ENCODE measurements around the gene ZBTB44. TPM values are rescaled to one million over a fixed set of nuclear protein-coding genes. Genes with fewer than 3 reads are reported as not detected.
"Not testable (repeated sequence)": the region's sequence is repeated elsewhere in the genome, so short reads cannot be mapped to it uniquely, and the experiment has no call there.

Gene ZBTB44
- total and polyA plus RNA-seq, 4 donors, result 4.7 to 33.9 (median 17.0) TPM

GRCh38 chr11:130295657-130296056 is 19.1 kb downstream of the ZBTB44 start (continued):
- TF ChIP-seq ZBTB33 (IDR thresholded peaks at IDR 0.05) (no peak), FOXA2 (IDR thresholded peaks at IDR 0.05) (no peak), SP1 (IDR thresholded peaks at IDR 0.05) (no peak), HNF4G (IDR thresholded peaks at IDR 0.05) (no peak), ATF3 (IDR thresholded peaks at IDR 0.05) (no peak), JUND (IDR thresholded peaks at IDR 0.05) (no peak), TAF1 (conservative IDR thresholded peaks at IDR 0.05) (no peak)

DNA sequence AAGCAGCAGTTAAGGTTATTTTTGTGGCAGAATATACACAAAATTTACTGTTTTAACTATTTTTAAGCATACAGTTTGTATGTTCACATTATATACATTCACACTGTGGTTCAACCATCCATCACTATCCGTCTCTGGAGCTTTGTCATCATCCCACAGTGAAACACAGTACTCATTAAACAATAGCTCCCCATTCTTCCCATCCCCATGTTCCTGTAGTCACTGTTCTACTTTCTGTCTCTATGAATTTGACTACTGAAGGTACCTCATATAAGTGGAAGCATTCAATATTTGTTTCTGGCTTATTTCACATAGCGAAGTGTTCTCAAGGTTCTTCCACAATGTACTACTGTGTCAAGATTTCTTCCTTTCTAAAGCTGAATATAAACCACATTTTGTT is 32.6 kb downstream of the ZBTB44 start:
- Histone ChIP-seq H3K27ac (ENCODE audit: low read depth in 1 of 2, low read length in 2 of 2) (no peak overlapping the region), H3K4me3 (ENCODE audit: low read depth in 1 of 3, low read length in 3 of 3) (no peak overlapping the region), H3K36me3 (ENCODE audit: control insufficient read depth in 4 of 4, insufficient read depth in 3 of 4, low read depth in 1 of 4, low read length in 3 of 4) (no peaks in the 10 kb centered on the region), H3K4me1 (ENCODE audit: control insufficient read depth in 4 of 4, insufficient read depth in 4 of 4, low read length in 3 of 4) (peaks cover 0 to 6% (median under 1%) of the 10 kb centered on the region in 4 donors), H3K9me3 (ENCODE audit: control insufficient read depth in 4 of 4, low read length in 3 of 4) (no peaks in the 10 kb centered on the region), H3K9ac (ENCODE audit: low read depth in 1 of 2, low read length in 2 of 2) (no peak overlapping the region), H3K27me3 (ENCODE audit: control insufficient read depth in 4 of 4, insufficient read depth in 4 of 4, low read length in 3 of 4) (no peaks in the 10 kb centered on the region)
- 98% methylated on average over 2 of the region's 2 CpGs for WGBS
- TF ChIP-seq NR2F2 (IDR thresholded peaks at IDR 0.05), result no peak
- no peak for TF ChIP-seq SP1 (IDR thresholded peaks at IDR 0.05)
- TF ChIP-seq CTCF (IDR thresholded peaks at IDR 0.05; ENCODE audit: low read depth, low read length, missing input control), result no peak
- no peak for TF ChIP-seq FOXA1 (IDR thresholded peaks at IDR 0.05)
- TF ChIP-seq MAX (IDR thresholded peaks at IDR 0.05), result no peak
- no peak for TF ChIP-seq RXRA (IDR thresholded peaks at IDR 0.05)
- no peak for TF ChIP-seq ZBTB33 (IDR thresholded peaks at IDR 0.05)
- no peak for TF ChIP-seq GABPA (IDR thresholded peaks at IDR 0.05 in 1 of 2, conservative IDR thresholded peaks at IDR 0.05 in 1 of 2)
- TF ChIP-seq JUND (IDR thresholded peaks at IDR 0.05), result no peak
- no peak for TF ChIP-seq ATF3 (IDR thresholded peaks at IDR 0.05)
- no peak for TF ChIP-seq HNF4G (IDR thresholded peaks at IDR 0.05)
- TF ChIP-seq TAF1 (conservative IDR thresholded peaks at IDR 0.05), result no peak
- no peak for TF ChIP-seq REST (IDR thresholded peaks at IDR 0.05)
- no peak for TF ChIP-seq RAD21 (IDR thresholded peaks at IDR 0.05)
- TF ChIP-seq EGR1 (IDR thresholded peaks at IDR 0.05; ENCODE audit: low read depth in 2 of 2), result no peak
- no peak for TF ChIP-seq HNF4A (conservative IDR thresholded peaks at IDR 0.05)
- TF ChIP-seq YY1 (IDR thresholded peaks at IDR 0.05), result no peak
- DNase-seq (ENCODE audit: low spot score), result no peak

DNA sequence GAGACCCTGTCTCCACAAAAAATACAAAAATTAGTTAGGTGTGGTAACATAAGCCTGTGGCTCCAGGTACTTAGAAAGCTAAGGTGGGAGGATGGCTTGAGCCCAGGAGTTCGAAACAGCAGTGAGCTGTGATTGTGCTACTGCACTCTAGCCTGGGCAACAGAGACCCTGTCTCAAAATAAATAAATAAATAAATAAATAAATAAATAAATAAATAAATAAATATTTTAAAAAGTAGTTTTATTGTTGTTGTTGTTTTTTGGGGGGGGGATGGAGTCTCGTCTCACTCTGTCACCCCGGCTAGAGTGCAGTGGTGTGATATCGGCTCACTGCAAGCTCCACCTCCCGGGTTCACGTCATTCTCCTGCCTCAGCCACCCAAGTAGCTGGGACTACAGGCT is 33.4 kb downstream of the ZBTB44 start:
- not testable (repeated sequence) for H3K9me3 ChIP-seq (ENCODE audit: control insufficient read depth in 4 of 4, low read length in 3 of 4); H3K36me3 ChIP-seq (ENCODE audit: control insufficient read depth in 4 of 4, insufficient read depth in 3 of 4, low read depth in 1 of 4, low read length in 3 of 4); H3K4me3 ChIP-seq (ENCODE audit: low read depth in 1 of 3, low read length in 3 of 3); H3K27ac ChIP-seq (ENCODE audit: low read depth in 1 of 2, low read length in 2 of 2); H3K4me1 ChIP-seq (ENCODE audit: control insufficient read depth in 4 of 4, insufficient read depth in 4 of 4, low read length in 3 of 4); H3K27me3 ChIP-seq (ENCODE audit: control insufficient read depth in 4 of 4, insufficient read depth in 4 of 4, low read length in 3 of 4); H3K9ac ChIP-seq (ENCODE audit: low read depth in 1 of 2, low read length in 2 of 2); DNase-seq (ENCODE audit: low spot score)
- WGBS, result 98% methylated on average over 6 of the region's 6 CpGs
